Measurements from ENCODE around the gene KDELR1.

Gene KDELR1

DNA sequence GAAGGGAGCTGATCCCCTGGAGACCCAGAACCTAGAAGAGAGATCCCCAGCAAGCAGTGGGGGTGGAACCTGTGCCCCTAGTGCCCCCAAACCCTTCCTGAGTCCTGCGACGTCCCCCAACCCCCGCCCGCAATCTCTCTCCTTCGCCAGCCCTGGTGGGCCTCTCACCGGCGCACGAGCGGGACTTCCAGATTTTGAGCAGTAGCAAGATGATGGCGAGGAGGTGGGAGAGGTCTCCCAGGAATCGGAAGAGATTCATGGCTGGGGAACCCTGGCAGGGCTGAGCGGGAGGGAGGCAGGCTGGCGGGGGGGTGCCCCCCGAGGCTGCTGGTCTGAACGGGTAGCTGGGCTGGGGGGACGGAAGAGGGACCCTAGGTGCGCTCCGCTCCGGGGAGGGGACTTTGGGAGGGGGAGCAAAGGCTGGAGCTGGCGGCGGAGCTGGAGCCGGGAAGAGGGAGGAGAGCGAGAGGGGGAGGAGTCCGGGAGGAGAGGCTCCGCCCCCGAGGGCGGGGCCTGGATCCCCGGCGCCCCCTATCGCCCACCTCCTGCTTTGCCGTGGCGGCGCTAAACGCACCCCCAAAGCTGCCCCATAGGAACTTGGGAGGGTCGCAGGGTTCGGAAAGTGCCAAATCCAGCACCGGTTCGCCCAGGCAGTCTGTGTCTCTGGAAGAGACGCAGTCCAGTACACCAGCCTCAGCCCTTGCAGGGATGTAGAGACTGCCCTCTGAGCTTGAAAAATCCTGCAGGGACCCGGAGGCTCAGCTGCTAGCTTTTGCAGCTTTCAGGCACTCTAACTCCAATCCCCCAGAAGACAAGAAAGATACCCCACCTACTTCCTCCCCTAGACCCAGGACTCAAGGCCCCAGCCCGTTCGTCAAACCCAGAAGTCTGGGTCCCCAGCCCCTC lies at the start of gene KDELR1:
KDELR1 (minus strand) TSS at position 452 of the 906 bp plus-strand sequence; CDS start at position 259, 193 bp downstream.
- DNase-seq = peak; percentile 87

GRCh38 chr19:48436586-48436985 lies 45.2 kb upstream of the KDELR1 start:
- DNase-seq = no peak

GRCh38 chr19:48433337-48433736 lies 42.0 kb upstream of the KDELR1 start:
- DNase-seq = no peak

GRCh38 chr19:48428670-48429069 lies 37.3 kb upstream of the KDELR1 start:
- no peak for DNase-seq

- peak; percentile 27 for DNase-seq
Measured at GRCh38 chr19:48424694-48425219, 33.4 kb upstream of the KDELR1 start.

GRCh38 chr19:48421548-48421947 lies 30.2 kb upstream of the KDELR1 start:
- peak; percentile 56 for DNase-seq

DNA sequence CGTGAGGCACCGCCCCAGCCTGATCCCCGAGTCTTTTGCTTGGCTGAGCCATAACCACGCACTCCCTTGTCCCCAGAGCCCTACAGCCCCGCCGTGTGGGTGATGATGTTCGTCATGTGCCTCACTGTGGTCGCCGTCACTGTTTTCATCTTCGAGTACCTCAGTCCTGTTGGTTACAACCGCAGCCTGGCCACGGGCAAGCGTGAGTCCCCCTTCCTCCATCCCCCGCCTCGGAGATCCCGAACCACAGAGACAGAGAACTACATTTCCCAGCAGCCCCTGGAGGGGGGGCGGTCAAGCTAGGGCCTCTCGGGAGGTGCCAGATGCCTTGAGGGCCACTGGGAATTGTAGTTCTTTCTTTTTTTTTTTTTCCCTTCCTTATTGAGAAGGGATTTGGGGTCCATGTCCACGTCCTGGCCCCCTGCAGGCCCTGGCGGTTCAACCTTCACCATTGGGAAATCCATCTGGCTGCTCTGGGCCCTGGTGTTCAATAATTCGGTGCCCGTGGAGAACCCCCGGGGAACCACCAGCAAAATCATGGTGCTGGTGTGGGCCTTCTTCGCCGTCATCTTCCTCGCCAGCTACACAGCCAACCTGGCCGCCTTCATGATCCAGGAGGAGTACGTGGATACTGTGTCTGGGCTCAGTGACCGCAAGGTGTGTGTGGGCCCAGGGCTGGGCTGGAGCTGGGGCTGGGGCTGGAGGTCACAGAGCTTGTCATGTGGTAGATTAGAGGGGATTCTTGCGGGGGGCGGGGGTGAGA lies 28.0 kb upstream of the KDELR1 start:
- peak; percentile 57 for DNase-seq

GRCh38 chr19:48418317-48419064 lies 27.1 kb upstream of the KDELR1 start:
- no peak for DNase-seq

DNA sequence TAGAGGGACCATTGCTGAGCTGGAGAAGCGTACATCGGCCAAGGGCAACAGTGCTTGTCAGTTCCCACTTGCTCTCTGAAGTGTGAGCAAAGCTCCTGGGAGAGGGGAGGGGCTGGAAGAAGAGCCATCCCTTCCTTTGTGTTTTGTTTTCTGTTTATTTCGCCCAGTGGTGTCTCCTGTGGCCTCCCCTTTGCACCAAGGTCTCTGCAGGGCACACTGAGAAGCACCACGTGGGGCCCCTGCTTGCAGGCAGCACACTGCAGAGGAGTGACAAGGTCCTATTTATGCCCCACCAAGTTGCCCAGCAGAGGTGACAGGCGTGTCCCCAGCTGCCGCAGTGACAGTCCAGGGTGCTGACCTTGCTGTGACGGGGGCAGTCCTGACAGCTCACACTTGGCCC lies 26.1 kb upstream of the KDELR1 start:
- DNase-seq = no peak

- no peak for DNase-seq
Measured at GRCh38 chr19:48415806-48416221, 24.5 kb upstream of the KDELR1 start.

- DNase-seq = peak; percentile 87
Measured at GRCh38 chr19:48415395-48415794, 24.0 kb upstream of the KDELR1 start.

DNA sequence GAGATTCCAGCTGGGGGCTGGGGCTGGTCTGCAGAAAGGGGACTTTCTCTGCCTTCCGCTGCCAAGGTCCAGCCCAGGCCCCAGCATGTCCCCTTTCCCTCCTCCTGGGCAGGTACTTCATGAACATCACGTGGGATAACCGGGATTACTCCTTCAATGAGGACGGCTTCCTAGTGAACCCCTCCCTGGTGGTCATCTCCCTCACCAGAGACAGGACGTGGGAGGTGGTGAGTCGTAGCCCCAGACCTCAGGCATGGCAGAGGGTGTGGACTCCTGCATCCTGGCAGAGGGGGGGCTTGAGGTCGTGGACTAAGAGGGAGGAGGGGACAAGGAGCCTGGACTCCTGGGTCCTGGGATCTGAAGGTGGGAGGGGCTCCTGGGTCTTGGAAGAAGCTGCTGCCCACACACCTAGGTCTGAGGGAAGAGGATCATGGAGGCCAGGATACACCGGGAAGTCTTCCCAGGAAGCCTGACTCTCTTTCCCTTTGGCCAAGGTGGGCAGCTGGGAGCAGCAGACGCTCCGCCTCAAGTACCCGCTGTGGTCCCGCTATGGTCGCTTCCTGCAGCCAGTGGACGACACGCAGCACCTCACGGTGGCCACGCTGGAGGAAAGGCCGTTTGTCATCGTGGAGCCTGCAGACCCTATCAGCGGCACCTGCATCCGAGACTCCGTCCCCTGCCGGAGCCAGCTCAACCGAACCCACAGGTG lies 22.7 kb upstream of the KDELR1 start:
- peak; percentile 61 for DNase-seq

GRCh38 chr19:48405850-48406249 lies 14.5 kb upstream of the KDELR1 start:
- DNase-seq = no peak

DNA sequence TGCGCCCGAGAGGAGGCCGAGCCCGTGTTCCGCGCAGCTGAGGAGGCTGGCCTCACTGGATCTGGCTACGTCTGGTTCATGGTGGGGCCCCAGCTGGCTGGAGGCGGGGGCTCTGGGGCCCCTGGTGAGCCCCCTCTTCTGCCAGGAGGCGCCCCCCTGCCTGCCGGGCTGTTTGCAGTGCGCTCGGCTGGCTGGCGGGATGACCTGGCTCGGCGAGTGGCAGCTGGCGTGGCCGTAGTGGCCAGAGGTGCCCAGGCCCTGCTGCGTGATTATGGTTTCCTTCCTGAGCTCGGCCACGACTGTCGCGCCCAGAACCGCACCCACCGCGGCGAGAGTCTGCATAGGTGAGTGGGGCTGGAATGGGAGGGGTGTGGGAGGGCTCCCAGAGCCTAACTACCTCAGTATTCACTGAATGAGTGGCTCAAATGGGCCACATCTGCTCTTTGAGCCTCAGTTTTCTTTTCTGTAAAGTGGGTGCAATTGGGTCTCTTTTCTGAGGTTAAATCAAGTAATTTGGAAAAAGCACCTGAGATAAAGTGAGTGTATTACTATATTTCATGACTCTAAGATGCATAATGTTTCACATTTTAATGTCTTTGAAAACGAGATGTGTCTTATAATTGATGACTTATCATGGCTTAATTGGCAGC lies 13.8 kb upstream of the KDELR1 start:
- no peak for DNase-seq

GRCh38 chr19:48403606-48404005 lies 12.3 kb upstream of the KDELR1 start:
- peak; percentile 77 for DNase-seq

DNA sequence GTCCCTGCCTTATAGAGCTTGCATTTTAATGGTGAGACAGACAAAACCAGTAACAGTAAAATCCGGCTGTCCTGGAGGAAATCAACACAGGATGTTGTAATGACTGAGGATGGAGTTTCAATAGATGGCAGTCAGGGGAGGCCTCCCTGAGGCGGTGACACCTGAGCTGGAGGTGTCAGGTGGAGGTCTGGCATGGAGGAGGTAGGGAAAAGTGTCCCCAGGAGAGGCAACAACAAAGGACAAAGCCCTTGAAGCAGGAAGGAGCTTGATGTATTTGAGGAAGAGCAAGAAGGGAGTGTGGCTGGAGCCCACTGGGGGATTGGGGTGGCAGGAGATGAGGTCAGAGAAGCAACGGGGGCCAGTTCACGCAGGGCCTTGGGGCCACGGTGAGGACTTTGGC lies 9.9 kb upstream of the KDELR1 start:
- DNase-seq = peak; percentile 46

DNA sequence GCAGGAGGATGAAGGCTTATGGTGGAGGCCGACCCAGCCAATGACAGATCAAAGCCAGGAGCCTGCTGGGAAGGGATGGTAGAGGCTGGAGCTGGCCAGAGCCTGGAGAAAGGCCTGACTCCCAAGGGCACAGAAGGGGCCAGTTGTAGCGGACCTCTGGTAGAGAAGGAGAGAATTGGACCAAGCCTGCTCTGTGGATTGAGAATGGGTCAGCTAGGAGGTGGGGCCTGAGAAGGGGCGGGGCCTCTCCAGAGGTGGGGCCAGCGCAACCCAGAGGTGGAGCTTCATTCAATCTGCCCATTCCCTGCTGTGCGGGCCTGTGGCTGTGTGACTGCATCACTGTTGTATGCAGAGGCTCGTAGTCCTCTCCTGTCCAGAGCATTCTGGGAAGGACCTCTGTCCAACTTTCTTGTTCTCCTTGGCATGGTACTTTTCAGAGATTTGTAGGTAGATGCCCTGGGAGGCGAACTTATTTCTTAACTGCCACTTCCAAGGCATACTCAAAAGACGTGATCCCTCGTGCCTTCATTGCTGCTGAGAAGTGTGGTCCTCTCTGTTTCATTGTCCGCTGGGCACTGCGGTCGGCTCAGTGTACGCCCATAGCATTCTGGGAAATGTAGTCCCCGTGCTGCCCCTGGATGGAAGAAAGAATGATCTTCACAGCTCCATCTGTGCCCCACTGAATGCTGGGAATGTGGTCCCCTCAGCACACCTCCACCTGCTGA lies 8.8 kb upstream of the KDELR1 start:
- peak; percentile 69 for DNase-seq

- peak; percentile 92 for DNase-seq
Measured at GRCh38 chr19:48398375-48399235, 7.3 kb upstream of the KDELR1 start.

DNA sequence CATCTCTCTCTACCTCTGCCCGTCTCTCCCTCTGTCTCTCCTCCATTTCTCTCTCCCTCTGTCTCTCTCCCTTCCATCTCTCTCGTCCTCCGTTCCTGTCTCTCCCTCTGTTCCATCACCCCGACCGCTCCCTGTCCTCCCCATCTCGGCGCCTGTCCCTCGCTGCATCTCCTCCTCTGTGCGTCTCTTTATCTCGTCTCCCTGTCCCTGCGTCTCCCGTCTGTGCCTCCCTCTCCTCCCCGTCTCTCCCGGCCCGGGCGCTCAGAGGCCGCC lies 6.7 kb upstream of the KDELR1 start:
- peak; percentile 61 for DNase-seq

All from NCI-H69 (cell line).